Parathyroid adenoma (tissue), 2 donors: Measurements from ENCODE around the gene RETREG1.

Experiments
- H2AFZ ChIP-seq: fragments of 300-600 bp; sonication (generic); one replicate; pipeline ENCODE4 v1.7.0; 2017; ENCODE audit warnings: antibody characterized with exemption, mild to moderate bottlenecking
- H3K27ac ChIP-seq: fragments of 300-600 bp; sonication (generic); one replicate; pipeline ENCODE4 v1.7.0; 2017
- H3K27me3 ChIP-seq: fragments of 300-600 bp; sonication (generic); one replicate; pipeline ENCODE4 v1.7.0; 2017; ENCODE audit warnings: low read length; ENCODE audit not compliant: control insufficient read depth, insufficient read depth
- H3K36me3 ChIP-seq: fragments of 300-600 bp; sonication (generic); one replicate; pipeline ENCODE4 v1.7.0; 2017; ENCODE audit warnings: low read length; ENCODE audit not compliant: control insufficient read depth, insufficient read depth
- H3K4me1 ChIP-seq: fragments of 300-600 bp; sonication (generic); one replicate; pipeline ENCODE4 v1.7.0; 2017; ENCODE audit warnings: control low read depth
- H3K4me2 ChIP-seq: fragments of 300-600 bp; sonication (generic); one replicate; pipeline ENCODE4 v1.7.0; 2017; ENCODE audit warnings: low read length
- H3K4me3 ChIP-seq: fragments of 300-600 bp; sonication (generic); one replicate; pipeline ENCODE4 v1.7.0; 2017; ENCODE audit warnings: low read depth, low read length
- H3K79me2 ChIP-seq: fragments of 300-600 bp; sonication (generic); one replicate; pipeline ENCODE4 v1.7.0; 2017; ENCODE audit warnings: control low read depth
- H3K9ac ChIP-seq: fragments of 300-600 bp; sonication (generic); one replicate; pipeline ENCODE4 v1.7.0; 2017; ENCODE audit warnings: mild to moderate bottlenecking
- H3K9me3 ChIP-seq: fragments of 300-600 bp; sonication (generic); one replicate; pipeline ENCODE4 v1.7.0; 2017; ENCODE audit warnings: low read length; ENCODE audit not compliant: control insufficient read depth
- CTCF ChIP-seq: fragments of 300-600 bp; sonication (generic); IDR thresholded peaks from one replicate; pipeline ENCODE4 v1.7.0; 2017; ENCODE audit warnings: antibody characterized with exemption, mild to moderate bottlenecking
- donor health status: primary hyperparathyroidism.

RETREG1 gene

GRCh38 chr5:16467363-16468219 is 149.2 kb downstream of the RETREG1 start:
- Histone ChIP-seq H3K4me1 (peaks cover 9% of the 10 kb centered on the region), H3K4me2 (no peak overlapping the region), H3K36me3 (no peaks in the 10 kb centered on the region), H3K27ac (no peak overlapping the region), H3K9me3 (no peaks in the 10 kb centered on the region), H3K9ac (no peak overlapping the region), H2AFZ (no peak overlapping the region), H3K79me2 (peaks cover 26% of the 10 kb centered on the region), H3K4me3 (no peak overlapping the region), H3K27me3 (no peaks in the 10 kb centered on the region)
- TF ChIP-seq CTCF = no peak

GRCh38 chr5:16465544-16466432 is 151.0 kb downstream of the RETREG1 start, which contains the start of gene ZNF622:
Gene ZNF622, minus strand, starts transcription at chr5:16465800. Its CDS starts 135 bp downstream, at chr5:16465665.
- Histone ChIP-seq H3K9ac (peak within 1 kb of the TSS; percentile 94), H3K79me2 (peaks cover 42% of the 10 kb centered on the region), H3K27ac (peak within 1 kb of the TSS; percentile 84), H3K4me3 (peak within 1 kb of the TSS; percentile 97), H3K4me2 (peak within 1 kb of the TSS; percentile 74), H3K27me3 (no peaks in the 10 kb centered on the region), H2AFZ (peak within 1 kb of the TSS; percentile 97), H3K4me1 (peaks cover 11% of the 10 kb centered on the region), H3K36me3 (no peaks in the 10 kb centered on the region), H3K9me3 (no peaks in the 10 kb centered on the region)
- no peak for TF ChIP-seq CTCF

- peak overlapping the region; percentile 84 for H3K27ac ChIP-seq
- TF ChIP-seq CTCF = no peak
- H3K4me1 ChIP-seq = peaks cover 11% of the 10 kb centered on the region
- H3K4me2 ChIP-seq = peak overlapping the region; percentile 74
- H3K4me3 ChIP-seq = peak overlapping the region; percentile 97
- H3K9ac ChIP-seq = peak overlapping the region; percentile 48
- peak overlapping the region; percentile 97 for H2AFZ ChIP-seq
- peaks cover 42% of the 10 kb centered on the region for H3K79me2 ChIP-seq
- no peaks in the 10 kb centered on the region for H3K9me3 ChIP-seq
- no peaks in the 10 kb centered on the region for H3K36me3 ChIP-seq
- no peaks in the 10 kb centered on the region for H3K27me3 ChIP-seq
Measured at GRCh38 chr5:16464664-16465543, 151.9 kb downstream of the RETREG1 start.

- Histone ChIP-seq H3K9ac (no peak overlapping the region), H3K4me2 (peak overlapping the region; percentile 74), H3K27ac (no peak overlapping the region), H3K27me3 (no peaks in the 10 kb centered on the region), H3K79me2 (peaks cover 42% of the 10 kb centered on the region), H2AFZ (no peak overlapping the region), H3K4me1 (peaks cover 11% of the 10 kb centered on the region), H3K4me3 (peak overlapping the region; percentile 97), H3K36me3 (no peaks in the 10 kb centered on the region), H3K9me3 (no peaks in the 10 kb centered on the region)
- no peak for TF ChIP-seq CTCF
Measured at GRCh38 chr5:16464231-16464630, 152.6 kb downstream of the RETREG1 start.
